Fibroblast of lung (primary cell): ENCODE results near the gene SLC12A1. TPM values are rescaled to one million over a fixed set of nuclear protein-coding genes. Genes with fewer than 3 reads are reported as not detected.
A peak's percentile ranks its signal among the peaks of the same experiment; 100 is the strongest.

ENCODE experiments used
- DNase-seq, 2 donors: peaks; one replicate each; pipeline versions ENCODE4 v3.0.0 to v3.0.0-alpha.2; 2010; ENCODE audit warnings: low read depth in 2 of 2
- H2AFZ ChIP-seq: 2 replicates; pipeline ENCODE4 v1.5.1; 2012; ENCODE audit warnings: low read length, control low read depth, inconsistent platforms
- H3K27ac ChIP-seq: 2 replicates; pipeline ENCODE4 v1.5.1; 2011; ENCODE audit warnings: low read length, control low read depth; ENCODE audit not compliant: insufficient read depth
- H3K27me3 ChIP-seq: 2 replicates; pipeline ENCODE4 v1.5.1; 2011; ENCODE audit warnings: mild to moderate bottlenecking, low read length; ENCODE audit not compliant: control insufficient read depth, insufficient read depth
- H3K36me3 ChIP-seq: 2 replicates; pipeline ENCODE4 v1.5.1; 2011; ENCODE audit warnings: low read length; ENCODE audit not compliant: control insufficient read depth, insufficient read depth
- H3K4me1 ChIP-seq: 2 replicates; pipeline ENCODE4 v1.5.1; 2011; ENCODE audit warnings: low read length; ENCODE audit not compliant: control insufficient read depth, insufficient read depth; ENCODE audit errors: extremely low read depth
- H3K4me2 ChIP-seq: 2 replicates; pipeline ENCODE4 v1.5.1; 2011; ENCODE audit warnings: low read length, control low read depth; ENCODE audit not compliant: insufficient read depth; ENCODE audit errors: extremely low read depth
- H3K4me3 ChIP-seq, 4 experiments: fragments of 200-600 bp in 1 of 4; sonication (generic) in 1 of 4; replicated peaks in 1 of 4; 2 replicates each; pipeline ENCODE4 v1.5.1; 2011 to 2016; ENCODE audit warnings: low read length in 4 of 4, low read depth in 3 of 4, mild to moderate bottlenecking in 3 of 4, control low read depth in 2 of 4, inconsistent platforms in 1 of 4, mixed read lengths in 1 of 4; ENCODE audit not compliant: insufficient read depth in 1 of 4; ENCODE audit errors: control extremely low read depth in 1 of 4
- H3K79me2 ChIP-seq: 2 replicates; pipeline ENCODE4 v1.5.1; 2012; ENCODE audit warnings: mild to moderate bottlenecking, low read length, inconsistent platforms; ENCODE audit not compliant: control insufficient read depth, insufficient read depth
- H3K9ac ChIP-seq: 2 replicates; pipeline ENCODE4 v1.5.1; 2011; ENCODE audit warnings: mild to moderate bottlenecking, low read length, control low read depth; ENCODE audit not compliant: insufficient read depth
- H3K9me3 ChIP-seq: 2 replicates; pipeline ENCODE4 v1.5.1; 2012; ENCODE audit warnings: low read depth, low read length; ENCODE audit not compliant: control insufficient read depth, insufficient read depth
- H4K20me1 ChIP-seq: 2 replicates; pipeline ENCODE4 v1.5.1; 2011; ENCODE audit warnings: low read length; ENCODE audit not compliant: control insufficient read depth, insufficient read depth; ENCODE audit errors: extremely low read depth
- CTCF ChIP-seq, 2 donors: IDR thresholded peaks in 1 of 2; conservative IDR thresholded peaks in 1 of 2; 1 replicate in 1 of 2; 2 replicates in 1 of 2; pipeline ENCODE4 v1.5.1; 2011 to 2012; ENCODE audit warnings: low read length in 2 of 2, control low read depth in 1 of 2, inconsistent platforms in 1 of 2, low read depth in 1 of 2, mild to moderate bottlenecking in 1 of 2
- EZH2 ChIP-seq: IDR thresholded peaks from 2 replicates; pipeline ENCODE4 v1.5.1; 2012; ENCODE audit warnings: low read length, control low read depth, mild to moderate bottlenecking; ENCODE audit errors: missing control alignments
- polyA plus RNA-seq, 2 donors: library from polyadenylated mRNA; depleted of rRNA in 1 of 2; stranded (reverse) in 1 of 2; unstranded in 1 of 2; fragments of >200 nt; gene quantifications; 2 replicates each; pipeline ENCODE4 v1.2.1, GENCODE V29; 2011 to 2012; ENCODE audit warnings: missing spikeins in 1 of 2
- total RNA-seq: library from RNA; depleted of rRNA; stranded (reverse); fragments of >200 nt; gene quantifications from 2 replicates; pipeline ENCODE4 v1.2.1, GENCODE V29; 2014

Gene SLC12A1
- total and polyA plus RNA-seq, 2 donors (not counting 1 experiment from before 2014, with no cell fraction given): not detected

- Histone ChIP-seq H3K4me3 (no peak overlapping the region), H3K79me2 (no peaks in the 10 kb centered on the region), H3K36me3 (no peaks in the 10 kb centered on the region), H3K27me3 (no peaks in the 10 kb centered on the region), H2AFZ (no peak overlapping the region), H4K20me1 (no peaks in the 10 kb centered on the region), H3K9ac (no peak overlapping the region), H3K4me1 (no peaks in the 10 kb centered on the region), H3K9me3 (no peaks in the 10 kb centered on the region), H3K4me2 (no peak overlapping the region), H3K27ac (no peak overlapping the region)
- no peak for DNase-seq
- TF ChIP-seq CTCF (conservative IDR thresholded peaks at IDR 0.05 in 1 of 2, IDR thresholded peaks at IDR 0.05 in 1 of 2; ENCODE audit: low read depth in 1 of 2, low read length in 2 of 2) (no peak), EZH2 (no peak)
Observed at GRCh38 chr15:48267766-48268165, 61.7 kb downstream of the SLC12A1 start.

- Histone ChIP-seq H3K27me3 (peaks cover 2% of the 10 kb centered on the region), H3K79me2 (no peaks in the 10 kb centered on the region), H4K20me1 (no peaks in the 10 kb centered on the region), H3K36me3 (no peaks in the 10 kb centered on the region), H3K4me1 (no peaks in the 10 kb centered on the region), H3K27ac (no peak overlapping the region), H3K4me3 (no peak overlapping the region), H3K9ac (no peak overlapping the region), H3K4me2 (no peak overlapping the region), H2AFZ (no peak overlapping the region), H3K9me3 (no peaks in the 10 kb centered on the region)
- no peak for DNase-seq
- TF ChIP-seq CTCF (conservative IDR thresholded peaks at IDR 0.05 in 1 of 2, IDR thresholded peaks at IDR 0.05 in 1 of 2; ENCODE audit: low read depth in 1 of 2, low read length in 2 of 2): no peak
- TF ChIP-seq EZH2: no peak
Observed at GRCh38 chr15:48273049-48273448, 66.9 kb downstream of the SLC12A1 start.

- no peaks in the 10 kb centered on the region for H4K20me1 ChIP-seq
- no peaks in the 10 kb centered on the region for H3K36me3 ChIP-seq
- peak in 1 of 2 donors; percentile 7 for DNase-seq
- no peak overlapping the region for H3K4me3 ChIP-seq
- no peak for TF ChIP-seq EZH2
- TF ChIP-seq CTCF (conservative IDR thresholded peaks at IDR 0.05 in 1 of 2, IDR thresholded peaks at IDR 0.05 in 1 of 2; ENCODE audit: low read depth in 1 of 2, low read length in 2 of 2): no peak
- H3K27me3 ChIP-seq: peaks cover 2% of the 10 kb centered on the region
- H3K27ac ChIP-seq: no peak overlapping the region
- no peaks in the 10 kb centered on the region for H3K4me1 ChIP-seq
- no peaks in the 10 kb centered on the region for H3K9me3 ChIP-seq
- no peak overlapping the region for H3K4me2 ChIP-seq
- H3K79me2 ChIP-seq: no peaks in the 10 kb centered on the region
- no peak overlapping the region for H2AFZ ChIP-seq
- H3K9ac ChIP-seq: no peak overlapping the region
Observed at GRCh38 chr15:48278666-48279065, 72.6 kb downstream of the SLC12A1 start.
